ENCODE results near the gene FGF22. TPM values are rescaled to one million over a fixed set of nuclear protein-coding genes. Genes with fewer than 3 reads are reported as not detected.

FGF22 gene
- total and polyA plus RNA-seq, 10 of the 15 experiments (the other 5 are each of a cell fraction or from before 2014, with no cell fraction given): 0.05 TPM; not detected in 9

DNA sequence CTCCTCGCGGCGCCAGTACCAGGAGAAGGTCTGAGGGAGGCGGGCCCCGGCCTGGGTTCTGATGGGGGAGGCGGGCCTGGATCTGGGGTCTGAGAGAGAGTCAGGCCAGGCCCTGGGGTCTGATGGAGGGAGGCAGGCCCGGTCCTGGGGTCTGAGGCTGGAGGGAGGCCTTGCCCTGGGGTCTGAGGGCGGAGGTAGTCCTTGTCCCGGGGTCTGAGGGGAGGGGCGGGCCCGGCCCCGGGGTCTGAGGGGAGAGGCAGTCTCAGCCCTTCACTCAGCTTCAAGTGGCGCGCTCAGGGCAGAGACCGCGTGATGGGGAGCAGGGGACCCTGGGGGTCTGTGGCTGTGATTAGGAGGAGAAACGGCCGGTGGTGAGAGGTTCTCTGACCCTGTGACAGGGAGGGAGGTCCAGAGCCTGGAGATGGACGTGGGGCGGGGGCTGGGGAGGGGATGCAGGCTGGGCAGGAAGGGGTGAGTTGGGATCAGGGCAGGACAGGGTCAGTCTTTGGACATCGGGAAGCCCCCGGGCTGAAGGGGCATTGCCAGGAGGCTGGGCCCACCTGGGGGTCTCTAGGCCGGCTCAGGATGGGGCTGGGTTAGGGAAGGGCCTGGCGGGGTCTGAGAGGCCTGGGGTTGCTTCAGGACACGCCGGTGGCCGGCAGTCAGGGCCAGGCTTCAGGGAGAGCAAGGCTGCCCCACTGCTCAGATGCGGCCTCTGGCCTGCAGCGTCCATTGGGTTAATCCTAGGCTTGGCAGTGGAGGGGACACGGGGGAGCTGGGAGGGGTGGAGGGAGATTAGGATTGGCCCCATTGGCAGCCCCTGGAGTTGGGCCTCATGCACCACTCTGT is 31.3 kb upstream of the FGF22 start (continued):
- TF ChIP-seq ASH2L (IDR thresholded peaks at IDR 0.05; ENCODE audit: borderline replicate concordance, low read depth): no peak
- TF ChIP-seq POLR2A (IDR thresholded peaks at IDR 0.05; ENCODE audit: low read depth, low read length): no peak
- TF ChIP-seq, protein P1, sequence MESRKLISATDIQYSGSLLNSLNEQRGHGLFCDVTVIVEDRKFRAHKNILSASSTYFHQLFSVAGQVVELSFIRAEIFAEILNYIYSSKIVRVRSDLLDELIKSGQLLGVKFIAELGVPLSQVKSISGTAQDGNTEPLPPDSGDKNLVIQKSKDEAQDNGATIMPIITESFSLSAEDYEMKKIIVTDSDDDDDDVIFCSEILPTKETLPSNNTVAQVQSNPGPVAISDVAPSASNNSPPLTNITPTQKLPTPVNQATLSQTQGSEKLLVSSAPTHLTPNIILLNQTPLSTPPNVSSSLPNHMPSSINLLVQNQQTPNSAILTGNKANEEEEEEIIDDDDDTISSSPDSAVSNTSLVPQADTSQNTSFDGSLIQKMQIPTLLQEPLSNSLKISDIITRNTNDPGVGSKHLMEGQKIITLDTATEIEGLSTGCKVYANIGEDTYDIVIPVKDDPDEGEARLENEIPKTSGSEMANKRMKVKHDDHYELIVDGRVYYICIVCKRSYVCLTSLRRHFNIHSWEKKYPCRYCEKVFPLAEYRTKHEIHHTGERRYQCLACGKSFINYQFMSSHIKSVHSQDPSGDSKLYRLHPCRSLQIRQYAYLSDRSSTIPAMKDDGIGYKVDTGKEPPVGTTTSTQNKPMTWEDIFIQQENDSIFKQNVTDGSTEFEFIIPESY (IDR thresholded peaks at IDR 0.05): no peak
- TF ChIP-seq EZH2 (IDR thresholded peaks at IDR 0.05; ENCODE audit: borderline replicate concordance, control insufficient read depth, low read depth, low read length): no peak
- TF ChIP-seq IRF4 (IDR thresholded peaks at IDR 0.05; ENCODE audit: low read depth, low read length): no peak
- TF ChIP-seq, protein P2, sequence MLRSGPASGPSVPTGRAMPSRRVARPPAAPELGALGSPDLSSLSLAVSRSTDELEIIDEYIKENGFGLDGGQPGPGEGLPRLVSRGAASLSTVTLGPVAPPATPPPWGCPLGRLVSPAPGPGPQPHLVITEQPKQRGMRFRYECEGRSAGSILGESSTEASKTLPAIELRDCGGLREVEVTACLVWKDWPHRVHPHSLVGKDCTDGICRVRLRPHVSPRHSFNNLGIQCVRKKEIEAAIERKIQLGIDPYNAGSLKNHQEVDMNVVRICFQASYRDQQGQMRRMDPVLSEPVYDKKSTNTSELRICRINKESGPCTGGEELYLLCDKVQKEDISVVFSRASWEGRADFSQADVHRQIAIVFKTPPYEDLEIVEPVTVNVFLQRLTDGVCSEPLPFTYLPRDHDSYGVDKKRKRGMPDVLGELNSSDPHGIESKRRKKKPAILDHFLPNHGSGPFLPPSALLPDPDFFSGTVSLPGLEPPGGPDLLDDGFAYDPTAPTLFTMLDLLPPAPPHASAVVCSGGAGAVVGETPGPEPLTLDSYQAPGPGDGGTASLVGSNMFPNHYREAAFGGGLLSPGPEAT (IDR thresholded peaks at IDR 0.05; ENCODE audit: low read depth): no peak
- TF ChIP-seq EGR1 (IDR thresholded peaks at IDR 0.05; ENCODE audit: borderline replicate concordance in 1 of 2, low read depth in 2 of 2, low read length in 2 of 2): no peak
- no peak for TF ChIP-seq YBX1 (IDR thresholded peaks at IDR 0.05)

DNA sequence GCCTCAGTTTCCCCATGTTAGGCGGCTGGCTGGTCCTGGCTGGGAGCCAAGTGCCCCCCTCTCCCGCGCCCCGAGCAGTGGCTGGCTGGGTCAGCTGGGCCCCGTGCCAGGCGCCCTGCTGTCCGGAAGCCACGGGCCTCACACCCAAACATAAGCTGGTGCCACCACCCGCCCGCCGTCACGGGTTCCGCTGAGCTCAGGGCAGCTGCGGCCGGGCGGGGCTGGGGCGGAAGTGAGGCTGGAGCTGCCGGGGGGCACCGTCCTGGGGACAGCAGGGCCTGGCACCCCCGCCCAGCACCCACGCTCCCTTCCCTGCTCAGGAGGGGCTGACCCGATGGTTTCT is 30.7 kb upstream of the FGF22 start:
- WGBS (ENCODE audit: insufficient coverage, insufficient replicate concordance, low lambda C conversion rate, missing lambda C conversion rate): 83% methylated on average over 15 of the region's 22 CpGs
- no TSS peak for BruUV-seq (replicated peaks)
- SMC1A ChIA-PET (ENCODE audit: uncharacterized antibody, unreplicated experiment): no interaction called here
- TF ChIP-seq MTA3 (IDR thresholded peaks at IDR 0.05; ENCODE audit: borderline replicate concordance, low read length) (no peak), SPI1 (IDR thresholded peaks at IDR 0.05; ENCODE audit: borderline replicate concordance, insufficient read depth, low read depth, low read length) (no peak), POLR2AphosphoS5 (IDR thresholded peaks at IDR 0.05; ENCODE audit: low read length) (no peak), BMI1 (IDR thresholded peaks at IDR 0.05; ENCODE audit: borderline replicate concordance) (no peak), CBX5 (IDR thresholded peaks at IDR 0.05; ENCODE audit: low read depth) (no peak), BACH1 (IDR thresholded peaks at IDR 0.05; ENCODE audit: borderline replicate concordance) (no peak), ATF7 (IDR thresholded peaks at IDR 0.05; ENCODE audit: low read depth) (no peak)
- TF ChIP-seq, protein P3, sequence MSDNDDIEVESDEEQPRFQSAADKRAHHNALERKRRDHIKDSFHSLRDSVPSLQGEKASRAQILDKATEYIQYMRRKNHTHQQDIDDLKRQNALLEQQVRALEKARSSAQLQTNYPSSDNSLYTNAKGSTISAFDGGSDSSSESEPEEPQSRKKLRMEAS (IDR thresholded peaks at IDR 0.05; ENCODE audit: low read depth, low read length): no peak
- TF ChIP-seq, protein P4, sequence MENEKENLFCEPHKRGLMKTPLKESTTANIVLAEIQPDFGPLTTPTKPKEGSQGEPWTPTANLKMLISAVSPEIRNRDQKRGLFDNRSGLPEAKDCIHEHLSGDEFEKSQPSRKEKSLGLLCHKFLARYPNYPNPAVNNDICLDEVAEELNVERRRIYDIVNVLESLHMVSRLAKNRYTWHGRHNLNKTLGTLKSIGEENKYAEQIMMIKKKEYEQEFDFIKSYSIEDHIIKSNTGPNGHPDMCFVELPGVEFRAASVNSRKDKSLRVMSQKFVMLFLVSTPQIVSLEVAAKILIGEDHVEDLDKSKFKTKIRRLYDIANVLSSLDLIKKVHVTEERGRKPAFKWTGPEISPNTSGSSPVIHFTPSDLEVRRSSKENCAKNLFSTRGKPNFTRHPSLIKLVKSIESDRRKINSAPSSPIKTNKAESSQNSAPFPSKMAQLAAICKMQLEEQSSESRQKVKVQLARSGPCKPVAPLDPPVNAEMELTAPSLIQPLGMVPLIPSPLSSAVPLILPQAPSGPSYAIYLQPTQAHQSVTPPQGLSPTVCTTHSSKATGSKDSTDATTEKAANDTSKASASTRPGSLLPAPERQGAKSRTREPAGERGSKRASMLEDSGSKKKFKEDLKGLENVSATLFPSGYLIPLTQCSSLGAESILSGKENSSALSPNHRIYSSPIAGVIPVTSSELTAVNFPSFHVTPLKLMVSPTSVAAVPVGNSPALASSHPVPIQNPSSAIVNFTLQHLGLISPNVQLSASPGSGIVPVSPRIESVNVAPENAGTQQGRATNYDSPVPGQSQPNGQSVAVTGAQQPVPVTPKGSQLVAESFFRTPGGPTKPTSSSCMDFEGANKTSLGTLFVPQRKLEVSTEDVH (IDR thresholded peaks at IDR 0.05; ENCODE audit: low read depth, partially characterized antibody): no peak

More for the DNA sequence above, 30.7 kb upstream of the FGF22 start:
- FAIRE-seq (no peak), DNase-seq (ENCODE audit: low read depth, low spot score) (no peak), ATAC-seq (no peak)
- Histone ChIP-seq H3K9ac (ENCODE audit: control insufficient read depth, insufficient read depth, low read length) (no peak overlapping the region), H2AFZ (ENCODE audit: control insufficient read depth, low read depth, low read length) (no peak overlapping the region), H3K27me3 (replicated peaks in 1 of 2; ENCODE audit: control insufficient read depth in 2 of 2, insufficient read depth in 2 of 2, low read length in 1 of 2) (no peaks in the 10 kb centered on the region), H4K20me1 (ENCODE audit: control insufficient read depth, insufficient read depth) (no peaks in the 10 kb centered on the region), H3K4me3 (no peak overlapping the region), H3K79me2 (ENCODE audit: control insufficient read depth, insufficient read depth, low read length) (no peaks in the 10 kb centered on the region), H3K4me1 (ENCODE audit: control insufficient read depth, insufficient read depth, low read length) (peaks cover 8% of the 10 kb centered on the region), H3K36me3 (ENCODE audit: control insufficient read depth in 2 of 2, insufficient read depth in 2 of 2, low read length in 1 of 2) (no peaks in the 10 kb centered on the region), H3K27ac (ENCODE audit: control insufficient read depth, insufficient read depth) (no peak overlapping the region), H3K9me3 (replicated peaks; ENCODE audit: control insufficient read depth, insufficient read depth, low read length) (no peaks in the 10 kb centered on the region), H3K4me2 (ENCODE audit: control insufficient read depth, insufficient read depth) (no peak overlapping the region)
- ChIA-PET POLR2A (no interaction called here), RAD21 (ENCODE audit: unreplicated experiment) (no interaction called here), CTCF (no interaction called here)
- in situ Hi-C loops (cut with MboI) (no loop called here), intact Hi-C loops (cut with micrococcal nuclease; ENCODE audit: unreplicated experiment) (no loop called here)

All from GM12878 (cell line).